ENCODE data around the gene NOS2.
"Not testable (repeated sequence)": the region's sequence is repeated elsewhere in the genome, so short reads cannot be mapped to it uniquely, and the experiment has no call there.

Gene NOS2

DNA sequence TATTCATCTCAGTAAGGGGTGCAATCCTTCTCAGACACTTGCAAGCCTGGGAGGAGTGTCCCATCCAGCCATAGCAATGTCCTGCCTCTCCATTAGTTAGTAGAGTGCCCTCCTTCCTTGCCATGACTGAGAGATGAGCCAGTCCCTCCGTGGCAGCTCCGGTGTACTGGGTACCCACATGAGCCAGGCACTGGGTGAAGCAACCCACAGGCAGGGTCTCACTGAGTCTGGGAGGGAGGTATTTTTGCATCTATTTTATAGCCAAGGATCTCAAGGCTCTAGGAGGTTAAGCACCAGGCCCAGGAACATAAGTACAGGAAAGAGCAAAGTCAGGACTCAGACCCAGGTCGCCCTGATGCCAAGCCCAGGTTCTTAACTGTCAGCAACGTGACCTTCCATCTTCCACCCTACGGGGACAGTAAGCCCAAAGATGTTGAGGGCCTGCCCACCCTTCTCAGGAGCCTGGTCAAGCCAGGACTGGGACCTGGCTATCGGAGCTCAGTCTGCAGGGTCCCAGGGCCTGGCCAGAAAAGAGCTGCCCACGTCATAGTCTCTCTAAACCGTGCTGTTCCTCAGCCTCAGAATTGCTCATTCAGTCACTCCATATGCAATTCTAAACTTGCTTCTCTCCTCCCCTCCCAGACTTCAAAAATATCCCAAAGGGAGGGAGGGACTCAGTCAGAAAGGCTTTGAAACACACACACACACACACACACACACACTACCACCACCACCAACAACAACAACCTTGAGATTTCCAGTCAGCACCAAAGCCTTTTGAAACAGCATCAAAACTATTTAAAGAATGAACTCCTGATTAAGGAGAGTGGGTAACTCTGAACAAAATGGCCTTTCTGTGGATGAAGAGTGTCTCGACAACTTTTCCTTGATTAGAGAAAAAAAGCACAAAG lies 16.6 kb downstream of the NOS2 start:
- no peak for DNase-seq (ENCODE audit: low spot score)

DNA sequence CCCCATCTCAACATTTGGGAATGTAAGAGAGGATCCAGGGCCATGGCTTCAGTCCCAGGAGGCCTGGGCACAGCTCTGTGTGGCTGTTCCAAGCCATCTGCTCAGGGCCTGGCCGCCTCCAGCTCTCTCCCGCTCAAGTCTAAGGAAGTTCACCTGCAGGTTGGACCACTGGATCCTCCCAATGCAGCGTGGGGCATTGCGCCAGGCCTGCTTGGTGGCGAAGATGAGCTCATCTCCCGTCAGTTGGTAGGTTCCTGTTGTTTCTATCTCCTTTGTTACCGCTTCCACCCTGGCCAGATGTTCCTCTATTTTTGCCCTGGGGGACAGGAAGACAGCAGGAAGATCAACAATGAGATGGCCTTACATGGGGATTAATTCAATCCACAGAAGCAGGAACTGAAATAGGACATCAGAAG lies 17.5 kb downstream of the NOS2 start:
- DNase-seq (ENCODE audit: low spot score): peak; percentile 19

DNA sequence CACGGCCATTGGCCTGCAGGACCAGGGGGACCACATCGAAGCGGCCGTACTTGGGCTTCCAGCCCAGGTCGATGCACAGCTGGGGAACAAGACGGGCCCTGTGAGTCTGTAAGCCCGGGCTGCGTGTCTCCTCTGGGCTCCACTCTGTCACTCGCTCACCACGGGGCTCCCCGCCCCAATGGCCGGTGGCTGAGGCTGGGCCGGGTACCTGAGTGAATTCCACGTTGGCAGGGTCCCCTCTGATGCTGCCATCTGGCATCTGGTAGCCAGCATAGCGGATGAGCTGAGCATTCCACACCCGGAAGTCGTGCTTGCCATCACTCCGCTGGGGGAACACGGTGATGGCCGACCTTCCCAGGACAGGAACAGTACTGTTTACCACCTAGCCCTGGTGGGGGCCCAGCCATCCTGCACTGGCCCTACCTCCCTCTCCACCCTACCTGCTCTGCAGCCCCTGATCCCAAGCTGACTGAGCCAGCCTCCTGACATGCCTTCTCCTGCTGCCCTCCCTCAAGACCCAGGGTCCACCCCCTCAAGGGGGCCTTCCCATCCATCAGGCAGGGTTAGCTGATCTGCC lies 19.4 kb downstream of the NOS2 start:
- DNase-seq (ENCODE audit: low spot score): no peak

DNA sequence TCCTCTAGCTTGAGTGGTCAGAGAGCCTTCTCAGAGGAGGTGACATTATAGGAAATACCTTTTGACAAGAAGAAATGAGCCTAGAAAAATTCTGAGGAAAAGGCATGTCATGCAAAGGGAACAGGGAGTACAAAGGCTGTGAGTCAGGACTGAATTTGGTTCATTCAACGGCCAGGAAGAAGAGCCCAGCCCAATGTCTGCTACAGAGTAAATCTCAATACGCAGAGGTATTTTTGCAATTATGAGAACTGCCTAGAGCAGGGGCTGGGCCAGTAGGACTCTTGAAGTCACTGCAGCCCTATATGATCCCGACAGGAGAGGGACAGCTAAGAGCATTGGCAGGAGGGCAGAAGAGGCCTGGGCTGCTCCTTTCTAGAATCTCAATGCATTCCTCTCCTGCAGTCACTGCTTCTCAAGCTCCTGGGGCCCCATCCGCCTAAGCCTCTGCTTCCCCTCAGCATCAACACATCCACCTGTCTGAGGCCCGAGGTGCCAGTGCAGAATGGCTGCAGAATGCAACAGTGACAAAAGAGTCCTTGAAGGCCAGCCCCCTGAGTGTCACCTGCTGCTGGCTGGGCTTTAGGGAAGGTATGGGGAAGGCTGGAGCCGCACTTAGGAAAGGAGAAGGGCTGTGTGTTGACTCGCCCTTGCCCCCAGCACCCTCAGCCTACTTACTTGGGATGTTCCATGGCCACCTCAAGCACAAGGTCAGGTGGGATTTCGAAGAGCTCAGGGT lies 20.1 kb downstream of the NOS2 start:
- no peak for DNase-seq (ENCODE audit: low spot score)

DNA sequence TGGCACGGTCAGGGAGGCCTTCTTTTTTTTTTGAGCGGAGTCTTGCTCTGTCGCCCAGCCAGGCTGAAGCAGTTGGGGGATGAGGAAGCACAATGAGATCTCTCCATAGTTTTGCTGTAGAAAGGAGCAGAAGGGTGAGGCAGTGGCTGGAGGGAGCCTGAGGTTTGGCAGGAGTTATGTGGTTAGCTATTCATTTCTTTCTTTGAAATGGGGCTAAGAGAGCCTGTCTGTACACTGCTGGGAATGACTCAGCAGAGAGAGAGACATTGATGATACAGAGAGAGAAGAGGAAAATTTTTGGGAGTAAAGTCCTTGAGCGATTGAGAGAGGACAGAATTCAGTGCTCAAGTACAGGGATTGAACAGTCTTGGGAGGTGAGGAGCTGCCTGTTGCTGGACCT lies 22.1 kb downstream of the NOS2 start:
- peak; percentile 17 for DNase-seq (ENCODE audit: low spot score)

DNA sequence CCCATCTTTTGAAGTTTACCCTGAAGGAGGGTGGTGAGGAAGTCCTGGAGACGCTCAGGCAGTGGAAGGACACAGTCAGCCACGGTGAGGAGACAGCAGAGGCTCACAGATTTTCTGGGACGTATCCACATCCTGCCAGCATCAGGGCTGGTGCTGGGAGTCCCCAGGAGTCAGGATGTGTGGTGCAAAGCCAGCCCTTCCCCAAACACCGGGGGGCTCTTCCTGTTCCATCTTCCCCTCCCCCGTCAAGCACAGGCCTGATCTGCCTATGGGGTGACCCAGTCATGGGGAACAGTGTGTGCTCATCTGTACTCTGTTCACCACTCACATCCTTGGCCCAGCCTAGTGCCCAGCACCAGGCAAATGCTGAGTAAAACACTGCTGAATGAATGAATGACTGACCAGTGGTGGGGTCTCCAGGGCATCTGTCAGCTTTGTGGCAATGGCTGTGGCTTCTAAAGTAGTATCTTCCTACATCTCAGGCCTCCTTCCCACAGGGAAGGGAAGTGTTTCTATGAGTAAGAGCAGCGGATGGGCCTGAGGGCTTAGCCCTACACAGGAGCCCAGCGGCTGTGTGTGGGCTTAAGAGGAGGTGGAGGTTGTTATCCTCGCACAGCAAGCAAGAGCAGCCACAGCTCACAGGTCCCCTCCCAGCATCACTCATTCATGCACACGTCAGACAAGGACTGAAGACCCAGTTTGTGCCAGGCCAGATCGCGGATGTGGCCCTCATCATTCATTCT lies 23.3 kb downstream of the NOS2 start:
- DNase-seq (ENCODE audit: low spot score): no peak

DNA sequence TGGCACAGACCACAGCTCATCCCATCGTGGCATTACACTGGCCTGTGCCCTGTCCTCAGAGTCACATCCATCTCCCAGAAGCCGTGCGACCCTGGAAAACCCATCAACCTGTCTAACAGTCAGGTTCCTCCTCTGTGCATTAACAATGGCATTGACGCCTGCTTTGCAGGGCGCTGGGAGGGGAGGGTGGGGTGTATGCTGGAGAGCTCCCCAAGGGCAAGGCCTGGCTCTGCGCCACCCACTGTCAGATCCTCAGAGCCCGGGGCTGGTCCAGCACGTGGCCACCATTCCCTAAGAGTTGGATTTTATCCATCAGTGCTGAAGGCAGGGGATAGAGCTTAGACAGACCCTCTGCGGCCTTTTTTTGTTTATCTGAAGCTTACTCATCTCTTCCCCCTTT lies 28.7 kb downstream of the NOS2 start:
- no peak for DNase-seq (ENCODE audit: low spot score)

DNA sequence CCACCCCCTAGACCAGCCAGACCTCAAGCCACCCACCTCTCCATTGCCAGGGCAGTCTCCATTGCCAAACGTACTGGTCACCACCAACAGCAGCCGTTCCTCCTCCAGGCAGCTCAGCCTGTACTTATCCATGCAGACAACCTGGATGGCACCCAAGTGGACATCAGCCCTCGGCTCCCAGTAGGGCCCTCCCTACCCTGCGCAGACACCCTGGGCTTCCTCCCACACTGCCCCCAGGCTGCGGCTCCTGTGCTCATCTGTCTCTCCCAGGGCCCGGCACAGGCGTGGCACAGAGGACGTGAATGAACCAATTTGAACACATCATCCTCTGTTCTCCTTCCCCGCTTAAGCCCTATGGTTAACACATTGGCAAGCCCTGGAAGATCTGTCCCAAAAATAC lies 29.5 kb downstream of the NOS2 start:
- DNase-seq (ENCODE audit: low spot score): no peak

DNA sequence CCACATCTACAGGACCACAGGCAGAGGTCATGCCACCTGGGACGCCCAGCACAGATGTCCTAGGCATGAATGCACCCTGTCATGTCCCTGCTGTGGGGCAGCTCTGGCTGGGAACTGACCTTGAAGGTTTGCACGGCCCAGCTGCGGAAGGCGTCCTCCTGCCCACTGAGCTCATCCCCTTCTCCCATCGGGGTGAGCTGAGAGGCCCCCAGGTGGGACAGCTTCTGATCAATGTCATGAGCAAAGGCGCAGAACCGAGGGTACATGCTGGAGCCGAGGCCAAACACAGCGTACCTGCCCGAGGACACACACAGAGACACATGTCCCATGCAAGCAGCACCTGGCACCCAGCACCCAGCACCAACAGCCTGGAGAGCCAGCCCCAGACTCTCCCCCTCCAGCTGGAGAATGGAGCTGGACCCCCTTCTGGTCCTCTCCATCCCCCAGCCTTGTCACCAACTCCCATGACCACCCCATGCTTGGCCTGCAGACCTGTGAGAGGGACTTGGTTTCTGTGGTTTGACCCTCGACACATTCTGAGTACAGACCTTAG lies 31.4 kb downstream of the NOS2 start:
- no peak for DNase-seq (ENCODE audit: low spot score)

DNA sequence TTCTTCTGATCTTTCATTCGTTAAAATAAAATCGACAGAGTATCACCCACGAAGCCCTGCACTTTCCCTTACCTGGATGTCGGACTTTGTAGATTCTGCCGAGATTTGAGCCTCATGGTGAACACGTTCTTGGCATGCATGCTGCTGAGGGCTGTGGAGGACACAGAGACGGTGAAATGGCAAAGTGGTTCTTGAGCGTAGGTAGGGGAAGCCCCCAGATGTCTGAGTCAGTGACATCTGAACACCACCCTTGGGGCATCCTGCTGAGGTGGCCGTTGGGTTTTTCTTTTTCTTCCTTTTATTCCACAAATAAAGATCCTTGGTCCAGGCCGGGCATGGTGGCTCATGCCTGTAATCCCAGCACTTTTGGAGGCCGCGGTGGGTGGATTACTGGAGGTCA lies 33.9 kb downstream of the NOS2 start:
- DNase-seq (ENCODE audit: low spot score): no peak

DNA sequence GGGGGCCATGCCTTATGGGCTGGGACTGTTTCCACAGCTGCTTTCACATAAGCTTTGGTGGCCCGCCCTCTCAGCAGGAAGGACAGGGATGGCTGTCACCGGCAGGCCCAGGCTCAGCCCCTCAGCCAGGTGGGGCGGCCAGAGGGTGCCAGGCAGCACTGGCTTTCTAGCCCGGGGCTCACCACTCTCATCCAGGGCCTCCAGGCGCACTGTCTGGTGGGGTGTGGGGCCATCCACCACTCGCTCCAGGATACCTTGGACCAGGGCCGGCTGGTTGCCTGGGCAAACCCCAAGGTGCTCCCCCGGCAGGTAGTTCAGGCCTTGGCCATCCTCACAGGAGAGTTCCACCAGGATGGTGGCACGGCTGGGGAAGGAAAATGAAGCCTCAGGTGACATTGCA lies 35.0 kb downstream of the NOS2 start:
- no peak for DNase-seq (ENCODE audit: low spot score)

DNA sequence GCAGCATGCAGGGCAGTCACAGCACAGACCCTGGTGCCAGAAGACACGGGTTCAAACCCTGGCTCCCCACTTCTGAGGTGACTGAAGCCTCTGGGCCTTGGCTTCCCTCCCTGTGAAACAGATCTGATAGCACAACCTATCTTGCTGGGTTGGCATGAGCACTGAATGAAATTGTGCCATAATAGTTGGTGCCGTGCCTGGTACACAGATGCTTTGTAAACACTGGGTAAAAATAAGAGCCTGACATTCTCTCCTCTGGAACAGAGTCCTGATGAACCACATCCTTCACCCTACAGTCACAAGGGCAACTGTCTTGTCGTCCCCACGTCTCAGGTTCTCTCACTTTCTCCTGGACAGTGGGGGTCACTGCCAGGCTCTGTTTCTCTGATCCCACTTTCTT lies 35.7 kb downstream of the NOS2 start:
- DNase-seq (ENCODE audit: low spot score): no peak

DNA sequence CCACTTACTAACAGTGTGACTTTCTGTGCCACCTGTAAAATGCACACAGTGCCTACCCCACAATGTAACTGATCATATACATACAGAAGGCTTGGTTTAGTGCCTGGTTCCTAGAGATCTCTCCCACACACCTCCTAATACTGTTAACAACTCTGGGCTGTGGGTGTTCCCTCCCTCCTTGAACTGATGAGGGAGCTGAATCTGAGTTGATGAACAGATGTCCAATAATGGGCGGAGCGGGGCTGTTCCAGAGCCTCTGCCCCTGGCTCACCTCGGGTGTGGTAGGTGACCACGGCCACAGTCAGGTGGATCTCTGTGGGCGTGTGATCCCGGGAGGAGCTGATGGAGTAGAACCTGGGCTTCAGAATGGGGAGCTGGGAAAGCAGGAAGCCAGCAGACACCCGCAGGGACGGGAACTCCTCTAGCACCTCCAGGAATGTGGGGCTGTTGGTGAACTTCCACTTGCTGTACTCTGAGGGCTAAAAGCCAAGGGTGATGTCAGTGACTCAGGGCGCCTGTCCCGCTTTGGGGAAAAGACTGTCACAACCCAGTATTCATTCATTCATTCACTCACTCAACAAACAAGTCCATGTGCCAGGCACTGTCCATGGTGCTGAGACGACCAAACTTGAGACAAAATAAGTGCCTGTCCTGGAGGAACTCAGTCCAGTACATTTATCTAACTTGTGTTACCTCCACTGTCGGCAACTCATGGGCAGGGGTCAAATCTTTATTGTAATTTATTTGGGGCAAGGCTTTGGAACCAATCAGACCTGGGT lies 37.6 kb downstream of the NOS2 start:
- no peak for DNase-seq (ENCODE audit: low spot score)

DNA sequence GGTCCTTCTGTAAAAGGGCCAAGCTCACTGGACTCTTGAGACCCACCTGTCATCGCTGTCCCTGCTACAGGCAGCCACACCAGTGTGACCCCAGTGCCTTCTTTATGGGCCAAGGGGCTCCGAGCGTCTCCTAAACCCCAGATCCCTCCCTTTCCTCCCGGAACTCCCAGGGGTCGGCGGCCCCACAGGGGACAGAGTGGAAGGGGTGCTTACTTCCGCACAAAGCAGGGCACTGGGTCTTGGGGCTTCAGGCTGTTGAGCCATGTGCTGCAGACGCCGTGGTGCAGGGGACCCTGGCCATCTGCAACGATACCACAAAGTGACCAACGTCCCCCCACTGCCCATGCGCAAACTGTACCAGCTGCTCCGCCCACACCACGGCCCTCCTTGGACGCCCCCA lies 39.4 kb downstream of the NOS2 start:
- DNase-seq (ENCODE audit: low spot score): not testable (repeated sequence)

DNA sequence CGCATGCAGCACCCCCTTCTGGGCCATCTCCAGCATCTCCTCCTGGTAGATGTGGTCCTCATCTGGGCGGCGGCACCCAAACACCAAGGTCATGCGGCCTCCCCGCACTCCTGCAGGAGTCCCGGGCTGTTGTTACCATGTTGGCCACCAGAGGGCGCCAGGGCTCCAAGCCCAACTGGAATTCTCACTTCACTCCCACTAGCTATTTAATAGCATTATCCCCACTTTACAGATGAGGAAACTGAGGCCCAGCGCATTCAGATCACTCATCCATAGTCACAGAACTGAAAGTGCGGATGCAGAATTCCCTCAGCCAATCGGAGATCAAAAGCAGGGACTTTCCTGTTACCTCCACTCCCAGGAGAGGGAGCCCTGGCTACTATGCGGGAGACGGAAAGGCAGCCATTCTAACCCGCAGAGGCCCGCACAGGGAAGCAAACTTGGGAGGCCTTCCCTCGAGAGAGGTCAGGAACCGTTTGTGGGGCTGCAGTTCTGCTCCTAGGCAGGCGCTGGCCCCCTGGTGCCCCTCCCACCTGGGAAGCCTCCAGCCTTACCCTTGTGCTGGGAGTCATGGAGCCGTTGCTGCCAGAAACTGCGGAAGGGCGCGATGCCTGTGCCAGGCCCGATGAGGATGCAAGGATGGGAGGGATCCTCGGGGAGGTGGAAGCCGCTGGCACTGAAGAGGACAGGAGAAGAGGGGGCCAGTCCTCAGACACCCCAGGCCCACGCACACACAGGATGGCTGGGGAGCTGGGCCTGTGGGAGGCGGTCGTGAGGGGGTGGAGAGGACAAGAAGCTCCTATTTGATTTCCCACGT lies 40.1 kb downstream of the NOS2 start:
- peak; percentile 21 for DNase-seq (ENCODE audit: low spot score)

DNA sequence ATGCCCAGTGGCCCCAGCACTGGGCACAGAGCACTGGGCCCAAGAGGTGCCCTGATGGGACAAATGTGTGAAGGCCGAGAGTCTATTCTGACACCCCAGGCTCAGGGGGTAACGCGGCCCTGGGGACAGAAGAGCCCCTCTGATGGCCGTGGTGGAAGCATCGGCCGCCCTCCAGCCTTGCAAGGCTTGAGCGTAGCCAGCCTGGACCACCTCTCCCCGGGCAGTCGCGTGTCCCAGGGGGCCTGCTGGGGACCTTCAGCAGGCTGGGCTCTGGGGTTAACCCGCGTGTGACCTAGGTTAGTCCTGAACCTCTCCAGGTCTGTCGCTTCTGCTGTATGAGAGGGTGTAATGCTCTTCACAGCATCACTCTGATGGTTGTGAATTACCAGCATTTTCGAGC lies 40.8 kb downstream of the NOS2 start:
- no peak for DNase-seq (ENCODE audit: low spot score)

DNA sequence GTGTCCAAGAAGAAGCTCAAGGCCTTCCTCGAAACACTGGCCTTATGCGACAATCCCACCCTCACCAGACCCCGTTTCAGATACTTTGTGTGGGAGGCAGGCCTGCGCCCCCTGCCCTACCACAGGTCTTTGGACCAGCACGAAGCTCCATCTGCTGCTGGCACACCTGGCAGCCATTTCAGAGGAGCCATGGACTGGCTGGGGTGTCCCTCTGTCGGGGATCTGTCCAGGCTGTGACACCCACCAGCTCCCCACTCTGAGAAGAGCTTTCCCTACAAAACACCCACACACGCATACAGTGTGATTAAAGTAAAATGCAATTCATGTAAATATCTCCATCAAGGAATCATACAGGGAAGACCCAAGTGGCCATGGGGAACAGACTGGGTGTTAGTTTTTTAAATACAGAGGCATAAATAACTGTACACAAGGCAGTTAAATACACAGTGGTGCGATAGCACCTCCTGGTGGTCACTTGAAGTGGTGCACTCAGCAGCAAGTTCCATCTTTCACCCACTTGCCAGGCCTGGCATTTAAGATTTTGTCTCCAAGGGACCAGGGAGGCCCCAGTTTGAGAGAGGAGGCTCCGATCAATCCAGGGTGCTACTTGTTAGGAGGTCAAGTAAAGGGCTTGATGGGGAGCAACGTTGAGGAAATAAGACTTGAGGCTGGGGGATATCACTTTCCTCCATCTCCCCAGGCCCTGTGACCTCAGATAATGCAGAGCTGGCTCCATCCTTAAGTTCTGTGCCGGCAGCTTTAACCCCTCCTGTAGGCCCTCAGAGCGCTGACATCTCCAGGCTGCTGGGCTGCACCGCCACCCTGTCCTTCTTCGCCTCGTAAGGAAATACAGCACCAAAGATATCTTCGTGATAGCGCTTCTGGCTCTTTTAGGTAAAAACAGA lies 43.6 kb downstream of the NOS2 start:
- DNase-seq (ENCODE audit: low spot score): peak; percentile 54

DNA sequence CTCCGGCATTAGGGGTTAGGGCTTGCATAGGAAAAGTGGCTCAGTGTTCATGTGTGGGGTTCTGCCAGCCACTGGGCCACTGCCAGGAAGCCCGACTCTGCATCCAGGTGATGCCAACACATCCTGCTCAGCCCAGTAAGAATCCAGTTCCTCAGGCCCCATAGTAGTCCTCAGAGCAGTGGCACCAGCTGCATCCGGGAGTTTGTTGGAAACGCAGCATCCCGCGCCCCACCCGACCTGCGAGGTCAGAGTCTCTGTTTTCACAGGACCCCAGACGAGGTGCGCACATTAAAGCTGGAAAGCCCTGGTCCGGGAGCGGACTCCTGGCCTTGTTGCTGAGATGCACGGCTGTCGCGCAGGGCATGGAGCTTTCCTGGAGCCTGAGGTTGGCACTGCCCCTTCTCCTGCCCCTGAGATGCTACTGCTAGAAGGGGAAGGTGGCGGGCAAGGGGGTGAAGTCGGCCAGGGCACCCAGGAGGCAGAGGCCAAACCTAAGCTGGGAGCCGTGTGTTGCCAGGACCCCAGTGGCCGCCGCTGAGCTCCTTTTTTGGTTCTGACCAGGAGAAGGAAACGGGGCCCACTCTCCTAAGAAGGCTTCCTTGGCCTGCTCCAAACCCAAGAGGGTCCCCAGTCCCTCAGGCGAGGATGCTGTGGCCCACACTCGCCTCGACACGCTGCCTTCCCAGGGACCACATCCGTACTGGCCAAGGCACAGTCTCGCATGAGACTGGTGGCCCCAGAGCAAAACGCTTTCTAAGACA lies 44.4 kb downstream of the NOS2 start:
- no peak for DNase-seq (ENCODE audit: low spot score)

DNA sequence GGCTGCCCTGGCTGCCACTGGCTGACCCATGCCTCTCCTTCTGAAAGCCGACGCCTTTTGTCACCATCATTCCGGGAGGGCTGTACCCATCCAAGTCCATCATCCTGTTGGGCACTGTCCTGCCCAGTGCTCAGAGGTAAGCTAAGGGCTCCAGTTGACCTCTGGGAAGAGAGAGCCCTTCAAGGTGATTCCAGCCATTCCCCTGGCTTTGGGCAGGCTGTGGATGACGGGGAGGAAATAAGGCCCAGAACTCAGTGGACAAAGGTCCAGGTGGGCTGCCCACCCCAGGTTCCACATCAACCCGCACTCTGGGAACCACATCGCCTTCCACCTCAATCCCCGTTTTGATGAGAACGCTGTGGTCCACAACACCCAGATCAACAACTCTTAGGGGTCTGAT lies 45.8 kb downstream of the NOS2 start:
- no peak for DNase-seq (ENCODE audit: low spot score)
